Lower leg skin (tissue), 4 donors: ENCODE results near the gene RAP1GAP. TPM values are rescaled to one million over a fixed set of nuclear protein-coding genes. Genes with fewer than 3 reads are reported as not detected.

Experiments used
- DNase-seq, 2 donors: peaks; one replicate each; pipeline ENCODE4 v3.0.0-alpha.2; 2019; ENCODE audit warnings: low spot score in 2 of 2
- H3K4me3 ChIP-seq: fragments of 200-600 bp; sonication (generic); 2 replicates; pipeline ENCODE4 v1.5.1; 2017; ENCODE audit warnings: mild to moderate bottlenecking, low read depth; ENCODE audit not compliant: poor library complexity, severe bottlenecking
- CTCF ChIP-seq, 3 donors: fragments of 450-650 bp; IDR thresholded peaks; one replicate each; pipeline ENCODE4 v1.5.1; 2016; ENCODE audit warnings: antibody characterized with exemption in 3 of 3, mild to moderate bottlenecking in 3 of 3, moderate library complexity in 2 of 3
- POLR2A ChIP-seq, 2 donors: fragments of 450-650 bp; IDR thresholded peaks; one replicate each; pipeline ENCODE4 v1.6.1; 2016 to 2017; ENCODE audit warnings: antibody characterized with exemption in 2 of 2, mild to moderate bottlenecking in 1 of 2, moderate library complexity in 1 of 2
- WGBS, 2 donors: methylation state at CpG; one replicate each; pipeline ENCODE4 v1.1.5; 2018; 5-methylcytosine and 5-hydroxymethylcytosine counted together
- intact Hi-C: fragments of 100-400 bp; cut with DNase I; formaldehyde crosslinking; loops from one replicate; pipeline ENCODE4 v1.15.0; 2023; ENCODE audit warnings: low total_unique reads
- total RNA-seq, 4 donors: library from RNA; depleted of rRNA; stranded (reverse); fragments of >200 nt; gene quantifications; one replicate each; pipeline ENCODE4 v1.1.0, GENCODE V29; 2016

RAP1GAP gene
- total RNA-seq, 4 donors from 2014 or later: 1.3 to 4.0 (median 2.6) TPM

- no peak for DNase-seq
- 93% methylated on average over 11 to 12 of the region's 12 CpGs for WGBS, 2 donors
- no peak for TF ChIP-seq POLR2A (IDR thresholded peaks at IDR 0.05)
- H3K4me3 ChIP-seq: no peak overlapping the region
- intact Hi-C loops: no loop called here
These were observed 108.1 kb downstream of the RAP1GAP start for GRCh38 chr1:21560916-21561638.

GRCh38 chr1:21559788-21560567, 109.2 kb downstream of the RAP1GAP start:
- no peak for DNase-seq
- WGBS, 2 donors: 73 to 80% methylated on average over 5 of the region's 5 CpGs
- intact Hi-C loops: no loop called here
- TF ChIP-seq POLR2A (IDR thresholded peaks at IDR 0.05) (no peak), CTCF (IDR thresholded peaks at IDR 0.05) (no peak)
- no peak overlapping the region for H3K4me3 ChIP-seq

GRCh38 chr1:21553116-21553926, 115.8 kb downstream of the RAP1GAP start:
- WGBS, 2 donors: 65 to 67% methylated on average over 8 of the region's 8 CpGs
- no peak for DNase-seq
- H3K4me3 ChIP-seq: no peak overlapping the region
- no peak for TF ChIP-seq POLR2A (IDR thresholded peaks at IDR 0.05)
- no peak for TF ChIP-seq CTCF (IDR thresholded peaks at IDR 0.05)
- intact Hi-C loops: no loop called here

- no peak for TF ChIP-seq POLR2A (IDR thresholded peaks at IDR 0.05)
- no peak for TF ChIP-seq CTCF (IDR thresholded peaks at IDR 0.05)
- intact Hi-C loops: no loop called here
- no peak overlapping the region for H3K4me3 ChIP-seq
- no peak for DNase-seq
- whole genome bisulfite sequencing, 2 donors: 25 to 35% methylated on average over 1 of the region's 1 CpG
These were observed 116.4 kb downstream of the RAP1GAP start for GRCh38 chr1:21552715-21553114.

GRCh38 chr1:21550866-21551475, 118.2 kb downstream of the RAP1GAP start:
- no peak overlapping the region for H3K4me3 ChIP-seq
- WGBS, 2 donors: 86% methylated on average over 12 of the region's 12 CpGs
- DNase-seq: no peak
- TF ChIP-seq CTCF (IDR thresholded peaks at IDR 0.05): no peak
- TF ChIP-seq POLR2A (IDR thresholded peaks at IDR 0.05): no peak
- intact Hi-C loops: no loop called here
